Eye (tissue), 1 donor: ENCODE measurements around the gene TTLL4.

Experiments used
- DNase-seq: peaks from one replicate; pipeline ENCODE4 v3.0.0-alpha.2; 2015

Gene TTLL4

GRCh38 chr2:218710687-218711549, at the start of gene TTLL4:
TSS of gene TTLL4 (plus strand) at chr2:218710835. CDS start at chr2:218737677, 26,842 bp downstream.
- DNase-seq: peak; percentile 99

GRCh38 chr2:218662377-218662776, 48.3 kb upstream of the TTLL4 start:
- DNase-seq: no peak

- no peak for DNase-seq
Measured at GRCh38 chr2:218662827-218663226, 47.8 kb upstream of the TTLL4 start.

- no peak for DNase-seq
Measured at GRCh38 chr2:218663901-218664300, 46.7 kb upstream of the TTLL4 start.

GRCh38 chr2:218664653-218665052, 46.0 kb upstream of the TTLL4 start:
- no peak for DNase-seq

- DNase-seq: no peak
Measured at GRCh38 chr2:218671097-218671653, 39.5 kb upstream of the TTLL4 start.

GRCh38 chr2:218671654-218672566, 38.7 kb upstream of the TTLL4 start, which contains the start of the genes RNF25 and STK36:
TSS of gene RNF25 (minus strand) at chr2:218672002. CDS start at chr2:218671970, 32 bp downstream.
TSS of gene STK36 (plus strand) at chr2:218672086. CDS start at chr2:218672830, 744 bp downstream.
- peak; percentile 96 for DNase-seq

GRCh38 chr2:218679119-218679518, 31.5 kb upstream of the TTLL4 start:
- no peak for DNase-seq

GRCh38 chr2:218680061-218680460, 30.6 kb upstream of the TTLL4 start:
- no peak for DNase-seq

- DNase-seq: peak; percentile 80
Measured at GRCh38 chr2:218687400-218688060, 23.1 kb upstream of the TTLL4 start.

GRCh38 chr2:218691234-218691633, 19.4 kb upstream of the TTLL4 start:
- no peak for DNase-seq

GRCh38 chr2:218694405-218695145, 16.1 kb upstream of the TTLL4 start:
- DNase-seq: no peak

- DNase-seq: no peak
Measured at GRCh38 chr2:218698885-218699284, 11.8 kb upstream of the TTLL4 start.

- no peak for DNase-seq
Measured at GRCh38 chr2:218701806-218702205, 8.8 kb upstream of the TTLL4 start.

- no peak for DNase-seq
Measured at GRCh38 chr2:218703341-218703740, 7.3 kb upstream of the TTLL4 start.

- no peak for DNase-seq
Measured at GRCh38 chr2:218708086-218708485, 2.5 kb upstream of the TTLL4 start.

- DNase-seq: no peak
Measured at GRCh38 chr2:218709908-218710307, 727 bp upstream of the TTLL4 start.

- DNase-seq: no peak
Measured at GRCh38 chr2:218710334-218710686, 325 bp upstream of the TTLL4 start.

- DNase-seq: peak; percentile 65
Measured at GRCh38 chr2:218711550-218711929, 905 bp downstream of the TTLL4 start.

- no peak for DNase-seq
Measured at GRCh38 chr2:218713922-218714321, 3.3 kb downstream of the TTLL4 start.

GRCh38 chr2:218716070-218716469, 5.4 kb downstream of the TTLL4 start:
- DNase-seq: no peak

GRCh38 chr2:218717262-218717661, 6.6 kb downstream of the TTLL4 start:
- no peak for DNase-seq
